ENCODE results near the gene APBB2. TPM values are rescaled to one million over a fixed set of nuclear protein-coding genes. Genes with fewer than 3 reads are reported as not detected.
"Not testable (repeated sequence)": the region's sequence is repeated elsewhere in the genome, so short reads cannot be mapped to it uniquely, and the experiment has no call there.

APBB2 gene
- total and polyA plus RNA-seq, 3 donors from 2014 or later, result 19.7 to 77.9 (median 59.8) TPM

DNA sequence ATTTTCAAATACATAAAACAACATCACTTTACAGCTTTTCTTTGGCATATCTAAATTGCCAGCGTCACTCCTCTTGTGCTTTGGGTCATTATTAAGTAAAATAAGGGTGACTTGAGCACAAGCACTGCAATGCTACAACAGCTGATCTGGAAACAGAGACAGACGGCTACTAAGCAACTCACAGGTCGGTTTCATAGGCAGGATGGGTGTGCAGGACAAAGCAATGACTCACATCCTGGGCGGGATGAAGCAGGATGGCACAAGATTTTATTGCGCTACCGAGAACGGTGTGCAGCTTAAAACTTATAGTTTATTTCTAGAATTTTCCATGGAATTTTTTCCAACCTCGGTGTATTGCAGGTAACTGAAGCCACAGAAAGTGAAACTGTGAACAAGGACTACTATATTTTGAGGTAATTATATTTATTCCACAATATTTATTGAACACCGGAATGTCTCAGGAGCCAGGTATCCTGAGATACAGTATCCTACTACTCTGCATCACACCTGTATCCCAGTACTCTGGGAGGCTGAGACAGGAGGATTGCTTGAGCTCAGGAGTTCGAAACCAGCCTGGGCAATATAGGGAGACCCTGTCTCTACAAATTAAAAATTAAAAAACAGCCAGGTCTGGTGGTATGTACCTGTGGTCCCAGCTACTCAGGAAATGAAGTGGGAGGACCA, 215.5 kb downstream of the APBB2 start:
- Histone ChIP-seq H3K27me3 (no peaks in the 10 kb centered on the region), H3K27ac (no peak overlapping the region), H3K4me3 (no peak overlapping the region), H3K9me3 (no peaks in the 10 kb centered on the region), H3K36me3 (ENCODE audit: low read depth, missing control alignments) (no peaks in the 10 kb centered on the region), H3K4me1 (no peaks in the 10 kb centered on the region)
- intact Hi-C loops (cut with DNase I; ENCODE audit: low total_unique reads), result no loop called here
- 86 to 96% methylated on average over 10 of the region's 10 CpGs for WGBS, 2 donors
- no peak for DNase-seq
- TF ChIP-seq, protein P1, sequence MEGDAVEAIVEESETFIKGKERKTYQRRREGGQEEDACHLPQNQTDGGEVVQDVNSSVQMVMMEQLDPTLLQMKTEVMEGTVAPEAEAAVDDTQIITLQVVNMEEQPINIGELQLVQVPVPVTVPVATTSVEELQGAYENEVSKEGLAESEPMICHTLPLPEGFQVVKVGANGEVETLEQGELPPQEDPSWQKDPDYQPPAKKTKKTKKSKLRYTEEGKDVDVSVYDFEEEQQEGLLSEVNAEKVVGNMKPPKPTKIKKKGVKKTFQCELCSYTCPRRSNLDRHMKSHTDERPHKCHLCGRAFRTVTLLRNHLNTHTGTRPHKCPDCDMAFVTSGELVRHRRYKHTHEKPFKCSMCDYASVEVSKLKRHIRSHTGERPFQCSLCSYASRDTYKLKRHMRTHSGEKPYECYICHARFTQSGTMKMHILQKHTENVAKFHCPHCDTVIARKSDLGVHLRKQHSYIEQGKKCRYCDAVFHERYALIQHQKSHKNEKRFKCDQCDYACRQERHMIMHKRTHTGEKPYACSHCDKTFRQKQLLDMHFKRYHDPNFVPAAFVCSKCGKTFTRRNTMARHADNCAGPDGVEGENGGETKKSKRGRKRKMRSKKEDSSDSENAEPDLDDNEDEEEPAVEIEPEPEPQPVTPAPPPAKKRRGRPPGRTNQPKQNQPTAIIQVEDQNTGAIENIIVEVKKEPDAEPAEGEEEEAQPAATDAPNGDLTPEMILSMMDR (IDR thresholded peaks at IDR 0.05), result no peak
- TF ChIP-seq POLR2A (IDR thresholded peaks at IDR 0.05), result no peak

DNA sequence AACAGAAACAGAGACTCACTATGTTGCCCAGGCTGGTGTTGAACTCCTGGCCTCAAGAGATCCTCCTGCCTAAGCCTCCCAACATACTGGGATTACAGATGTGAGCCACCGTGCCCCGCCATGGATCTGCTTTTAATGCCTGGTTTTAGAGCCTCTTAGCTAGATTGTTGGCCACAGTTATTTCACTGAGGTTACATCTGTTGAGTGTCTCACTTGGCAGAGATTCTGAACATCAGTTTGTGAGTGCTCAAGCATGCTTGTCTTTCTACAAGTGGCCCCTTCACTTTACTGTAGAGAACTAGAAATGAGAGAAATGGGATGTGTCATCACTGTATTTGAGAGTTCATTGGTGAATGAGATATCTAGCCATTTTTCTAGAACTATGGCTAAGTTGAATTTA, 218.5 kb downstream of the APBB2 start:
- no peak for TF ChIP-seq POLR2A (IDR thresholded peaks at IDR 0.05)
- TF ChIP-seq, protein P1 (IDR thresholded peaks at IDR 0.05), result no peak
- H3K4me3 ChIP-seq, result no peak overlapping the region
- H3K36me3 ChIP-seq (ENCODE audit: low read depth, missing control alignments), result no peaks in the 10 kb centered on the region
- 100% methylated on average over 2 of the region's 2 CpGs for WGBS, 2 donors
- peaks cover 4% of the 10 kb centered on the region for H3K4me1 ChIP-seq
- no peaks in the 10 kb centered on the region for H3K27me3 ChIP-seq
- DNase-seq, result no peak
- no peaks in the 10 kb centered on the region for H3K9me3 ChIP-seq
- intact Hi-C loops (cut with DNase I; ENCODE audit: low total_unique reads), result no loop called here
- no peak overlapping the region for H3K27ac ChIP-seq

DNA sequence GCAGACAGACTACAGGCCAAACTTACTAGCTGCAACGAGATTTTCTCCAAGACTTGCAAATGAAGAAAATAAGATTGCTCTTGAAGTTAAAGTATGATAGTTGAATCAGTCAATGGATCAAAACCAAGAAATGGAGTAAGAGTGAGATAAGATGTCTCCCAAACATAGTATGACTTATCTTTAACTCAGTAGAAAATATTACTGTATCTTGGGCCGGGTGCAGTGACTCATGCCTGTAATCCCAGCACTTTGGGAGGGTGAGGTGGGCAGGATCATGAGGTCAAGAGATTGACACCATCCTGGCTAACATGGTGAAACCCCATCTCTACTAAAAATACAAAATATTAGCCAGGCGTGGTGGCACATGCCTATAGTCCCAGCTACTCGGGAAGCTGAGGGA, 220.0 kb downstream of the APBB2 start:
- intact Hi-C loops (cut with DNase I; ENCODE audit: low total_unique reads); H3K4me1 ChIP-seq; H3K36me3 ChIP-seq (ENCODE audit: low read depth, missing control alignments); DNase-seq; H3K27ac ChIP-seq; H3K9me3 ChIP-seq; H3K4me3 ChIP-seq; H3K27me3 ChIP-seq: not testable (repeated sequence)
- whole genome bisulfite sequencing, 2 donors, result 92 to 97% methylated on average over 4 of the region's 4 CpGs

DNA sequence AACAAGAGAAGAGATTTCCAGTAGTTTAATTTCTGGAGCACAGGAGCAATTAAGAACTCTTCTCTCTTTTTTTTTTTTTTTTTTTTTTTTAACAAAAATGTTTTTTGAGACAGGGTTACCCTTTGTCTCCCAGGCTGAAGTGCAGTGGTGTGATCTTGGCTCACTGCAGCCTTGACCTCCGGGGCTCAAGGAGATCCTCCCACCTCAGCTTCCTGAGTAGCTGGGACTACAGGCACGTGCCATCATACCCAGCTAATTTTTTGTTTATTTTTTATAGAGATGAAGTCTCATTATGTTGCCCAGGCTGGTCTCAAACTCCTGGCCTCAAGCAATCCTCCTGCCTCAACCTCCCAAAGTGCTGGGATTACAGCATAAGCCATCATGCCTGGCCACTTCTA, 221.0 kb downstream of the APBB2 start:
- H3K36me3 ChIP-seq (ENCODE audit: low read depth, missing control alignments); H3K4me3 ChIP-seq; H3K9me3 ChIP-seq; intact Hi-C loops (cut with DNase I; ENCODE audit: low total_unique reads); DNase-seq; H3K27ac ChIP-seq; H3K27me3 ChIP-seq; H3K4me1 ChIP-seq: not testable (repeated sequence)
- WGBS, 2 donors, result 26 to 40% methylated on average over 2 of the region's 2 CpGs

DNA sequence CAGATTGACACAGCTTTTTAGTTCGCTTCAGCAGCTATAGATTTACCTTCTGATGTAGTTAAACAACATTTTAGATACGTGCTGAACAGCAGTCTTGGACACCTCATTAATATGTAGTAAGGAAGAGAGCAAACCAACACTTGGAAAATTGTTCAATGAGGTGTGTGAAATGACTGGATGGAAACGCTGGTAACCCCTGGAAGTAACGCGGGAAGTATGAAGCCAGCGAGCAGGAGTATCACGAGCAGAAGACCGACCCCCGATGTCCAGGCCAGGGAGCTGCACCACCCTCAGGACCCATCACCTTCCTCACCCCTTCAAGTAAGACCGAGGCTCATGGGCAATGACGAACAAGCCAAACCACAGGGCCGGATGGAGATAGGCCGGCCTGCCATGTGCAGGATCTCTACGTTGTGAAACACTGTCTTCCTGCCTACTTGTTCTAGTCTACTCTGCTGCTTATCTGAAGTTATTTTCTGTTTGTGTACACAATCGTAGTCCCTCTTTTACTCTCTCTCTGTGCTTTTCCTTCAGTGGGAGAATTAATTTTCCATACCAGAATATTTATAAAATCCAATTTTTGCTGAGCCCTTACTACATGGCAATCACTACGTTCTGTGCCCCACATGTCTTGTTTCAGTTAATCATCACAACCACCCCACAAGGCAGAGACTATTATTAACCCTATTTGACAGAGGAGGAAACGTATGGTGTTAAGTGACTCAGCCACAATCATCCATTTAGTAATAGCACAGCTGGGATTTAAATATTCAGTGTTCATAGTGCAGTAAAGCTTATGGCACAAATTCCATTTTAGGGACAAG, 221.7 kb downstream of the APBB2 start:
- H3K4me1 ChIP-seq, result peaks cover 4% of the 10 kb centered on the region
- no peak overlapping the region for H3K27ac ChIP-seq
- H3K36me3 ChIP-seq (ENCODE audit: low read depth, missing control alignments), result no peaks in the 10 kb centered on the region
- intact Hi-C loops (cut with DNase I; ENCODE audit: low total_unique reads), result no loop called here
- no peaks in the 10 kb centered on the region for H3K27me3 ChIP-seq
- WGBS, 2 donors, result 71 to 74% methylated on average over 17 of the region's 17 CpGs
- TF ChIP-seq POLR2A (IDR thresholded peaks at IDR 0.05), result no peak
- TF ChIP-seq, protein P1 (IDR thresholded peaks at IDR 0.05), result no peak
- no peaks in the 10 kb centered on the region for H3K9me3 ChIP-seq
- no peak overlapping the region for H3K4me3 ChIP-seq
- DNase-seq, result no peak
